Activated CD4-positive, alpha-beta T cell treated with anti-CD3 and anti-CD28 coated beads, Interleukin-2, Interleukin-6, amounts not matched to agents 100 ng/mL and 50 ng/mL, durations not matched to agents 16 hours and 8 hours (primary cell): Measurements from ENCODE around the gene SGCA.

ENCODE experiments used
- DNase-seq: peaks from one replicate; pipeline ENCODE4 v3.0.0-alpha.2; 2020

Gene SGCA

GRCh38 chr17:50196036-50196435 is 30.2 kb downstream of the SGCA start:
- DNase-seq: no peak

- no peak for DNase-seq
Observed at GRCh38 chr17:50196826-50197225, 31.0 kb downstream of the SGCA start.

GRCh38 chr17:50198026-50198669 is 32.3 kb downstream of the SGCA start:
- peak; percentile 69 for DNase-seq

- DNase-seq: no peak
Observed at GRCh38 chr17:50199211-50199802, 33.5 kb downstream of the SGCA start.

- peak; percentile 68 for DNase-seq
Observed at GRCh38 chr17:50199803-50200456, 34.1 kb downstream of the SGCA start.

GRCh38 chr17:50200457-50201275 is 34.9 kb downstream of the SGCA start:
- peak; percentile 84 for DNase-seq

- DNase-seq: no peak
Observed at GRCh38 chr17:50201276-50201854, 35.6 kb downstream of the SGCA start, which contains the start of gene COL1A1. Gene COL1A1, minus strand, starts transcription at chr17:50201631. Its CDS starts 118 bp downstream, at chr17:50201513.

GRCh38 chr17:50203086-50203485 is 37.3 kb downstream of the SGCA start:
- DNase-seq: no peak

GRCh38 chr17:50203604-50204345 is 38.0 kb downstream of the SGCA start:
- no peak for DNase-seq

GRCh38 chr17:50204431-50204830 is 38.6 kb downstream of the SGCA start:
- no peak for DNase-seq

GRCh38 chr17:50205111-50205962 is 39.5 kb downstream of the SGCA start:
- no peak for DNase-seq

GRCh38 chr17:50205963-50206505 is 40.2 kb downstream of the SGCA start:
- DNase-seq: no peak

GRCh38 chr17:50206604-50207293 is 40.9 kb downstream of the SGCA start:
- no peak for DNase-seq

- DNase-seq: no peak
Observed at GRCh38 chr17:50207315-50207714, 41.5 kb downstream of the SGCA start.

- DNase-seq: no peak
Observed at GRCh38 chr17:50207792-50208567, 42.2 kb downstream of the SGCA start.

GRCh38 chr17:50208611-50209061 is 42.8 kb downstream of the SGCA start:
- no peak for DNase-seq

- DNase-seq: no peak
Observed at GRCh38 chr17:50209133-50209471, 43.3 kb downstream of the SGCA start.

GRCh38 chr17:50209472-50210239 is 43.9 kb downstream of the SGCA start:
- DNase-seq: no peak
